GM21381 (cell line): ENCODE data around the gene PHLDA3.

Experiments
- ATAC-seq: cut with Tn5 transposase; IDR thresholded peaks from one replicate; pipeline ENCODE4 v1.9.1; 2021; ENCODE audit warnings: mild to moderate bottlenecking, moderate library complexity; ENCODE audit not compliant: unreplicated experiment

The PHLDA3 gene

DNA sequence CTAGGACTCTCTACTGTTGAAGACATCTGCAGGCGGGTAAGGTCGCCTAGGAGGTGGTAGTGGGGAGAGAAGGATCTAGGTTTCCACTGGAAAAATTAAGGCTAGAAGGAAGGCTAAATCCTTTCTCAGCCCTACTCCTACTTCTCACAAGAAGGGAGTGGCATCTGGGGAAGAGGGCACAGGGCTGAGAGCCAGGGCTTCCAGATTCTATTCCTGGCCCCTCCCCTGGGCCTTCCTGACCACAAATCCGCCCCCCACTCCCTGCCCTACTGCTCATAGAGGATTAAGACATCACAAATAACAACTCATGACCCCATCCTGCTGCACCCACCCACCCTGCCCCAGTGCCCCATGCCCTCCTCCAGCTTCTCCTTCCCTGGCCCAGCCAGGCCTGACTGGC is 2.5 kb downstream of the PHLDA3 start:
- ATAC-seq, result no peak

DNA sequence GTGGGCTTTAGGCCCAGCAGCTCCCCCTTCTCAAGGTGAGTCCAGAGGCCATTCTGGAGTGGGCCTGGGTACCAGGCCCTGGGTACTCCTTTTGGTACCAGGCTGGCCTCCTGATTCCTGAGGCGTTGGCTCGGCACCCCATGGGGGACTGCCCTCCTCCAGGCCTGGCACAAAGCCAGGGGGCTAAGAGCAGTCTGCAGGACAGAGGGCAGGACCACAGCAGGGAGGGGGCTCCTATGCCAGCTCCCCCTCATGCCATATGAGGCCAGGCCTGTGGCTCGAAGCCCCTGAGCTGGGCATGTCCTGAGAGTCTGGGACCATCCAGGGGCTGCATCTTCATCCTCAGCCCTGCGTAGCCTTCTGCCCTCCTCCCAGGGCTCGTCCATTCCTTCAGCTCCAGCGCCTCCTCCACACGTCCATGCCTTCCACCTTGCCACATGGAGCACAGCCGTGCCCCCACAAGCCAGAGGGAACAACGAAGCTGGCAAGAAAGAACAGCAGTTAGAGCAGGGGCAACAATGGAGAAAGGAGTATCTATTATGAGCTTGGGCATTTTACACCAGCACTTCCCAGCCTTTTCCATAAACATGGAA is 3.2 kb downstream of the PHLDA3 start:
- no peak for ATAC-seq

DNA sequence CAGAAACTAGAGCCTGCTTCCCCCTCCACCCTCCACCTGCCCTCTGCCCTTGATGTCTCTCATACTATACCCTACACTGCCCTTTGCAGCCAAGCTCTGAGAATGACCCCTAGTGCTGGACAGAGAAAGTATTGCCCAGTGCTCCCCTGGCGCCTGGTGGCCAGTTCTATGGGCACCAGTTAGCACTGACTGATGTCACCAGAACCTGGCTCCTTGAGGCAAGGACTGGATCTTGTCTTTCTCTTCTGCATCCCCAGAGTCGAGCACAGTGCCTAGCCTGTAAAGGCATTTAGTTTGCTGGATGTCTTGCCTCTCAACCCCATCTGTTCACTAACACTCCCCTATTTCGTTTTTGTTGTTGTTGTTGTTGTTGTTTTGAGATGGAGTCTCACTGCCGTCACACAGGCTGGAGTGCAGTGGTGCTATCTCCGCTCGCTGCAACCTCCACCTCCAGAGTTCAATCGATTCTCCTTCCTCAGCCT is 5.9 kb downstream of the PHLDA3 start:
- no peak for ATAC-seq

DNA sequence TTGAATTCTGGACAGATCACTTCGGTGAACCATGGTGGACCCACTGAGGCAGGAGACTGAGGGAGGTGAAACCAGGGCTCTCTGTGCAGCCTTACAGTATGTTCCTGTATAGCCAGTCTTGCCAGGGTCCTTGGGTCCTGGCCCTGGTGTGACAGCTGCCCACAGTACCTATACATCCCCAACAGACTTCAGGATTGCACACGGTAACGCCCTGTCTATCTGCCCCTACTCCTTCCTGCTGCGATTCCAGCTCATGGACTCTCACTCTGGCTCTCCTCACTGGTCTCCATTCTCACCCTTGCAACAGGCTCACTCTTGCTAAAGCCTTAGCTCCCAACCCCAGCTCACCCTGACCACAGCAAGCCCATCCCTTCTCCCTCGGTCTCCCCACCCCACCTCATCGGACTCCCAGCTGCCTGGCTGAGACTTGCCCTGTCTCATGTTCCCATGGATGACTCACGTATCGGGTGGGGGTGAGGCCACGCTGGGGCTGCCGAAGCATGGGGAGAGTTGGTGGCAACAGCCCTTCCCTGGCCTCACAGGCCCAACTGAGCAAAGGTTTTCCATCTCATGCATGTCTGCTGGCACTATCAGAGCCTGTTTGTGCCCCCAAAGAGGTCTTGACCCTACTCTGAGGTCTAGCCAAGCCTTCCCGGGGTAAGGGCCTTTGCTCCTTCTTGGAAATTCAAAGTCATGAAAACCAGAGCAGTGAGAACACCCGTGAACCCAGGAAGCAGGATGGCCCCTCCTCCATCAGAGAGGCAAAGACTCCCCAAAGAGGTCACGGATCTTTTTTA is 7.1 kb downstream of the PHLDA3 start:
- no peak for ATAC-seq

DNA sequence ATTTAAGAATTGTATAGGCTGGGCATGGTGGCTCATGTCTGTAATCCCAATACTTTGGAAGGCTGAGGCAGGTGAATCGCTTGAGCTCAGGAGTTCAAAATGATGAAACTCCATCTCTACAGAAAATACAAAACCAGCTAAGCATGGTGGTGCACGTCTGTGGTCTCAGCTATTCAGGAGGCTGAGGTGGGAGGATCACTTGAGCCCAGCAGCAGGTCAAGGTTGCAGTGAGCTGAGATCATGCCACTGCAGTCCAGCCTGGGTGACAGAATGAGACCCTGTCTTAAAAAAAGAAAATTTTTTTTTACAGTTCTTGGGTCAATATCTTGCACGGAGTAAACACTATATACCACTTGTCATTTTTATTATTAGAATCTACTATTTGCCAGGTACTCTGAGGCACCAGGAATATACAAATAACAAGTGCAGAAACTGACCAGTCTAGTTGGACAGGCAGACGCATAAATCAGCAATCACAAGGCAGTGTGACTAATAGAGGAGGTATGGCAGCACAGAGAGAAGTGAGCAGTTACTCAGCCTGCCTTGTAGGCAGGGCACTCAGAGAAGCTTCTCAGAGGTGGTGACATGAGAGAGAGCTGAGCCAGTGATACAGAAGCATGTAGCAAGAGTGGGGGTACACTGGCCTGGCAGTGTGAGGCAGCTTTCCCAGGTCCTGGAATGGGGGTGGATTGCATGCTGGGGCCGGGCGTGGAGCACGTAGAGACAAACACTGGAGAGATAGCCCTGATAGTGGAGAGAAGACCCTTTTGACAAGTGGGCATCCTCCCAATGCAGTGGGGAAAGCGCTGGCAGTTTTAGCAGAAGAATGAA is 8.0 kb downstream of the PHLDA3 start:
- no peak for ATAC-seq

DNA sequence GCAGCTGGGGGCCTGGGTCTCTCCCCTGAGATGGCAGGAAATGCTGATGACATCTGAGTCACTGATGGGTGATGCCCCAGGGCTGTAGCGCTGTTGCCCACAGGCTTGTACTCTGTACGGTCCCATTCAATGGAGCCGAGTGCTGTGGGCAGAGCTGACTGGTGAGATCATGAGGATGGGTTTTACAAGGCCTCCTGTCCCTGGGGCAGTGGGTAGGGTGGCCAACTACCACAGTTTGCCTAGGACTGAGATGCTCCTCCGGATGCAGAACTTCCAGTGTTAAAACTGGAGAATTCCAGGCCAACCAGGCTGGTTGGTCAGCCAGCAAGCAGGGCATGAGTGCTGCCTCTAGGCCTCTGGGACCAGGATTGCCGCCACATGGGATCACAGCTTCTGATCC is 9.2 kb downstream of the PHLDA3 start:
- ATAC-seq, result no peak

DNA sequence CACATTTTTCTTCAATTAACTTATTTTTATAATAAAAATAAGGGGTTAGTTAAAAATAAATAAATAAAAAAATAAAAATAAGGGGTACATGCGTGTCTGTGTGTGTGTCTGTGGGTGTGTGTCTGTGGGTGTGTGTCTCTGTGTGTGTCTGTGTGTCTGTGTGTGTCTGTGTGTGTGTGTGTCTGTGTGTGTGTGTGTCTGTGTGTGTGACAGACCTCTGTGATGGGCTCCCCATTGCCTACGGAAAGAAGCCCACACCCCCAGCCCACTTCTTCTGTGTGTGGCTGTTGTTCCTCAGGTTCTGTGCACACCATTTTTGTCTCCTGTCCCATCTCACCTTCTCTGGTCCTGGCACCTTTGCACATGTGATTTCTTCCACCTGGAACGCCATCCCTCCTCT is 9.9 kb downstream of the PHLDA3 start:
- no peak for ATAC-seq

DNA sequence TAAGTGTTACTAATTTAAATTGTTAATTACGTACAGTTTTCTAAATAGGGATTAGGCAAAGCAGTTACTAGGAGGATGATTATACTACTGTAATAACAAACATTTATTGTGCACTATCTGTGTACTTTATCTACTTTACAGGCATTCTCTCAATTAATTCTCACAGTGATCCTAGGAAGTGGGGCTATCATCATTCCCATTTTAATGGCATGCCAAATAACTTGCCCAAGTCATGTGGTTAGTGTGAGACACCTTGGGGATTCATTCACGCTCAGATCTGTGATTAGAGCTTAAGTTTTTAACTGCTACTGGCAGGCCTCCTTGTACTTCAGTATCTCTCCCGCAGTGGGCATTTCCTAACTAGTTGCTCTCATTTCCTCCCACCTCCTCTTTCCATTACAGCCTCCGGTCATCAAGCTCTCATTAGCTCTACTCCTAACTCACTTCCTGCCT is 11.5 kb downstream of the PHLDA3 start:
- ATAC-seq, result no peak

DNA sequence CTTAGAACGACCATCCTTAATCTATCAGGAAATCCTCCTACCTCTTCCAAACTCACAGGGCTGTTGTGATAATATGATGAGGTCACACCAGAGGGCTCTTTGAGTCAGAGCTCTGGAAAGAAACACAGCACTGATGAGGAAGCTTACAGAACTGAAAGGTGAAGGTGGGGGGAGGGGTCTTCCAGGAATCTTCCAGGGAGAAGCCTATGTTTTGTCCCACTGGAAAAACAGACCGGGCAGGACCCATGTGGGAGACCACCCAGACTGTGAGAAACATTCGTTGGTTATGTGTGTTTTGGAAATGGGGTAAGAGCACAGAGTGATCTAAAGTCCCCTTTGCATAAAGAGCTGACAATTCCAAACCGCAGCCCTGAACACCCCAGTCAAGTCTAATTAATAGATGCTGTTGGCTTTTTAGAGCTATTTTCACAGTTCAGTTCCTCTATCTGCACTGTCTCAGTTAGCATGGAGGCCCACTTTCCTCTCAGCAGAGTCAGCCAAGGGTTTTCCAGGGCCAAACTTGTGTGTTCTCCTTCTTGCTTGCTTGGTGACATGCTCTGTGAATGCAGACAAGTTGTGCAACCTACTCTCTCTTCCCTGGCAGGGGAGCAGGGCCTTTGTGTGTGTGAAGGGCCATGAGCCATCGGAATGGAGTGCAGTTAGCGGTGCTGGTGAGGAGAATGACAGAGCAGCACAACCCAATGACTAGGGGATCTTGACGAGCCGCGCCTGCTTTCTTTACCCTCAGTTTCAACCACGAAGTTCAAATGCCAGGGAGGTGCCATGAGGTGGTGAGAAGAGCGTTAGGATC is 12.3 kb downstream of the PHLDA3 start:
- ATAC-seq, result no peak

DNA sequence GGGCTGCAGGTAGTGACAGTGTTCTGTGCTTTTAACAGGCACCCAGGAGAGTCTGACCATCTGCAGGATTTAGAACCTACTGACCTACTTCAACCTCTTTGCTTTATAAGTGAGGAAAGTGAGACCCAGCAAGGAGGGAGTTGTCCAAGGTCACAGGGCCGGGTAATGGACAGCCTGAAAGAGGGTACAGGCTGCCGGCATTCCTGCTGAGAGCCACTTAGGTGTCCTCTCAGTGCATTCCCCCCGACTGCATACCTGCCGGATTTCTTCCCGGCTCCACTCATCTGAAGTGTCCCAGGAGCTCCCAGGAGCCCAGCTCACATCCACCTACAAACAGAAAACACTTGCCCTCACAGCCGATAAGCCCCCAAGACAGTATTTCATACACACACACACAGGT is 13.9 kb downstream of the PHLDA3 start:
- ATAC-seq, result no peak

DNA sequence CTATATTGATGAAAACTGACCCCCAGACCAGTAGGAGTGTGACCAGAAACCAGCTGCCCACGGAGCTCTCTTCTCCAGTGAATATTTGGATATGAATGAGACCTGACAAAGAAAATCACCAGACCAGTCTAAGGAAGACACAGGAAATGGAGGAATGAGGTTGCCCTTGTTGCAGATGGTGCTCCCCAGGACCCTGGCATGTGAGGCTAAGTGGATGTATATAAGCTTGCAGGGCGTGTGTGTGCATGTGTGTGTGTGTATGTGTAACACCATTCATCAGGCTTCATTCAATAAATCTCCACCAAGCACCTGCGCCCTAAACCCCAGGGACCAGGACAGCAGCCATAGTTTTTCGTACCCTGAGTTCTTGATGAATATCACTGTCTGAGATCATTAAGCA is 14.4 kb downstream of the PHLDA3 start:
- ATAC-seq, result no peak

DNA sequence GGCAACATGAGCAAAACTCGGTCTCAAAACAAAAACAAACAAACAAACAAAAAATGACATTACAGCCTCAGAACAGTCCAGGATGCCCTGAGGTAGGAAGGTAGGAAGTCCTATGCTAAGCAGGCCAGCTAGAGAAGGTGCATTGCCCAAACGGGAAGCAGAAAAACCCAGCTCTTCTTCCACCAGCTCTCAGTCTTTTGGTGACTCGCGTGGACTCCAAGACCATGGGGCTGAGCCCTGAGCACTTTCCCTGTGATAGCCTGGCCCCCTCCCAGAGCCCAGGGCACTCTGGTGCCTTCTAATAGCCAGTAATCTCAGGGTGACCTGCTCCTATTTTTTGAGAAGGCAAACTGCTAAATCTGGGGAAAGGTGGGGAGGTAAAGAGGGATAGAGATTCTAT is 16.1 kb downstream of the PHLDA3 start:
- ATAC-seq, result no peak

DNA sequence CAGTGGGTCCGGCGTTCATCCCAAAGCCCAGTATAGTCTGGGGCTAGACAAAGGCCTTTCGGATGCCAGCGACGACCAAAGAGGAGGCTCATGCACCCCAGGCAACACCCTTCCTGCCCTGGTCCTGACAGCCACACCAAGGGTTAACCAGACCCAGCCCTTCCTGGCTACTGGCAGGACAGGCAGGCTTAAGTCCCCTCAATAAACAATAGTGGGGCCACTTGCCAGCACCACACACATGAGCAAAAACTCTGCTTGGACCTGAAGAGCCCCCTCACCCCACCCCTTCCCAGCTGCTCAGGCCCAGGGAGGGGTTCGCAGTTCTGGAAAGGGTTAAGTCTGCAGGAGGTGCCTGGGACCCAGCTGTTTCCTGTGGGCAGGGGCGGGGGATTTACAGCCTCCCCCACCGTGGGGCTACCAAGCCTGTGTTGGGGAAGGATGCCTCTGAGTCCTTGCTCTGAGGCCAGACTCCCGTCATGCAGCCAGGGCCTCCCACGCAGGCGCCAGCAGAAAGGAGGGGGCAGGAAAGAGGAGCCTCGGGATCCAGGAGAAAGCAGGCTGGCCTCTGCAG is 18.2 kb downstream of the PHLDA3 start:
- no peak for ATAC-seq

DNA sequence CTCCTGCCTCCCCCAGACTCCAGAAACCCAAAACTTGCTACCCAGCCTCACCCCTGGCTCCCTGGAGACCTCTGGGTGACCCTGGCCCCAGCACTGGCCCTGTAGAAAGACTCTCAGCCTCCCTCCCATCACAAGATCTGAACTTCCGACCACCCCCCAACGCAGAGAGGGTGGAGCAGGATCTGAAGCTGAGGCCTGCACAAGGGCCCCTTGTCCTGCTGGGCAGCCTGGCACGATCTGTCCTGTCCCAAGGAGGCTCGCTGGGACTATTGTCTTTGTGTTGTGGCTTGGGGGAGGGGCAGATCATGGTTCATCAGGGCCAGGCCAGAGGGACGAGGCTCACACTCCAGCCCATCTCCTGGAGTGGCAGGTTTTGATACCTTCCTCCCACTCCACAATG is 20.0 kb downstream of the PHLDA3 start:
- ATAC-seq, result no peak

DNA sequence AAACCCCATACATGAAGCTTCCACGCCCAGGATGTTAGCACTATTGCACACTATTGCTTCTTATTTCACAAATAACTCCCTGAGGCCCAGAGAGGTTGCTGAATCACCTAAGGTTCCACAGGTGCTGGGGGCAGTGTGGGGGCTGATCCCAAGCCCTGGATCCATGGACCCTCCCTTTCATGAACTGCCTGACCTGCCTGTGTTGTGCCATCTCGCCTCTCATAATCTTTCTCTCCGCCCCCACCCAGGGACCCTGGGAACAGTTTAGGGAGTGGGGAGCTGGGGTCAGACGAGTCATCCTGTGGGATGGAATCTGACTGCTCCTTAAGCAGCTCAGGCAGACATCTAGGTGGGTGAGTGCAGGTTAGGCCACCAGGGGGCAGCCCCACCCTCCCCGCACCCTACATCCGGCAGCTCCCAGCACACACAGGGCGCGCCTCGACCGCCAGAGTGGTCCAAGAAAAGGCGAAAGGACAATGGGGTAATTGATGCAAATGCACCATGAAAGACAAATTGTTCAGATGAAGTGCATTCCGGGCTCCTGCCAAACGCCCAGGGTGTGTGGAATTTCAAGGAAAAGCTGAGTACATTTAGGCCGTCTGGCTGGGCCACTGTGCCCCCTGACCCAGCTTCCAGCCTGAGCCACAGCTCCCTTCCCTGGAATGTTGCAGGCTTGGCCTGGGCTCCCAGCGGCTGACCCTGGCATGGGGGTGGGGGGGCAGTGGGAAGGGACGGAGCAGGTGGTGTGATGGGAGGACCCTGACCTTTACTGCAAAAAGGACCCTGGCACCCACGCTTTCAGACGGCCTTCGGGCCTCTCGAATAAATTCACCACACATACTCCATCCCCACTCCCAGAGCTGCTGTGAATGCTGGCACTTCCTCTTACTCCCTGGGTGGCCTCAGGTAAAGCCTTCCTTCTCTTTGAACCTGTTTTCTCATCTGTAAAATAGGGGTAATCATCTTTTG is 20.8 kb downstream of the PHLDA3 start:
- ATAC-seq, result no peak

DNA sequence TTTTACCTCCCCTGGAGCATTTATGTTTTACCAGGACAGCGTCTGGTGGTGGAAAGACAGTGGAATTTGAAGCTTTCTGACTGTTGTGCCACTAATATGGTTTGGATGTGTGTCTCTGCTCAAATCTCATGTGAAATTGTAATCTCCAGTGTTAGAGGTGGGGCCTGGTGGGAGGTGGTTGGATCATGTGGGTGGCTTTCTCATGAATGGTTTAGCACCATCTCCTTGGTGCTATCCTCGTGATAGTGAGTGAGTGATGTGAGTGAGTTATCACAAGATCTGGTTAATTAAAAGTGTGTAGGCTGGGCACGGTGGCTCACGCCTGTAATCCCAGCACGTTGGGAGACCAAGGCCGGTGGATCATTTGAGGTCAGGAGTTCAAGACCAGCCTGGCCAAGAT is 23.7 kb downstream of the PHLDA3 start:
- no peak for ATAC-seq

DNA sequence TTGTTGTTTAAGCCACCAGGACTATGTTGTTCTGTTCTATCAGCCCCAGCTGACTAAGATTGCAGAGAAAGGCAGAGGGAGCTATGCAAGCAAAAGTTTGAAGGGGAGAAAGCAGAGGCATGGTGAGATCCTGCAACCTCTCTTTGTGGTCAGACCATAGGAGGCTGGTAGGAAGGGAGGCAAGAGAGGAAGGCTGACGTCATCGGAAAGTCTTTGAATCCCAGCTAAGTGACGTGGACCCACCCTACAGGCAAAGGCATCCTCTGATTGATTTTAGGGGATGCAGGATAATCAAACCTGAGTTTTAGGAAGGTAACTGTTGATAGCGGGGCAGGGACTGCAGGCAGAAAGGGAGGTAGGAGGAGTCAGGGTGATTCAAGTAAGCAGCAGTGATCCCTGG is 24.2 kb downstream of the PHLDA3 start:
- no peak for ATAC-seq

DNA sequence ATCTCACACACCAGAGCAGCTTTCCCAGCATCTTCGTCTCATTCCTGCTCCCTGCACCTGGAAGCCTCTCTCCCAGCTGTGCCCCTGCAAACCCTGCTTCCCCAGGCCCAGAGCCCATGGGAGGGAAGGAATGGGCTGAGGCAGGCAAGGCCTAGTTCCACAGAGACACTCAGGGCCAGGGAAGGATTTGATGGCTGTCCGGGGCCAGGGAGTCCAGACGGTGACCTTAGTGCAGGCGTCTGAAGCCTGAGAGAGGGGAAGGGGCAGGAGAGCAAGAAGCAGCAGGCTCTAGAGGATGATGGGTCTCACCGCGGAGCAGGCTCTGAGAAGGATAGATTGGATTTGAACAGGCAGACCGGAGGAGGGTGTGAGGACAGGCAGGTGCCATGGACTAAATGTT is 25.2 kb downstream of the PHLDA3 start:
- ATAC-seq, result no peak

DNA sequence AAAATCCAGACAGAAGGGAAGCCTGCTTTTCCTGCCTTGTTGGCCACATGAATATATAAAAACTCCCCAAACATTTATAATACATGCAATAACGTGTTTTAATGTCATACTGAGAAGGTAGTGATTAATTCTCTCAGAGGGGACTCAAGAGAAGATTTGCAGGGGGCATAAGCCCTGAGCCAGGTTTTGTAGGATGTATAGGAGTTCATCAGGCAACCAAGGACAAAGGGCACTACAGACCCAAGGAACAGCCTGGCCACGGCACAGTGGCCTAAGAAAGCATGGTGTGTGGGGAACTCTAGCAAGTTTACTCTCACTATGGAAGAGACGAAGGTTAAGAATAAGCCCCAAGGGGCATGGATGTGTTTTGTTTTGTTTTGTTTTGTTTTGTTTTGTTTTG is 32.0 kb downstream of the PHLDA3 start:
- no peak for ATAC-seq
